Gastroesophageal sphincter (tissue), 3 donors: ENCODE data around the gene B4GALT2.

ENCODE experiments used
- POLR2A ChIP-seq, 2 donors: fragments of 450-650 bp; IDR thresholded peaks; one replicate each; pipeline ENCODE4 v1.6.1; 2017; ENCODE audit warnings: antibody characterized with exemption in 2 of 2, mild to moderate bottlenecking in 2 of 2, moderate library complexity in 1 of 2
- POLR2AphosphoS5 ChIP-seq: sonication (generic); formaldehyde crosslinking; IDR thresholded peaks from one replicate; pipeline ENCODE4 v1.6.1; 2017; ENCODE audit warnings: antibody characterized with exemption
- TF ChIP-seq, protein P1 (sequence below), 4 experiments: fragments of 200-600 bp in 2 of 4; fragments of 450-650 bp in 2 of 4; sonication (generic) in 1 of 4; IDR thresholded peaks; one replicate each; pipeline ENCODE4 v1.5.1; 2017 to 2019; ENCODE audit warnings: antibody characterized with exemption in 4 of 4, mild to moderate bottlenecking in 2 of 4, moderate library complexity in 2 of 4

DNA sequence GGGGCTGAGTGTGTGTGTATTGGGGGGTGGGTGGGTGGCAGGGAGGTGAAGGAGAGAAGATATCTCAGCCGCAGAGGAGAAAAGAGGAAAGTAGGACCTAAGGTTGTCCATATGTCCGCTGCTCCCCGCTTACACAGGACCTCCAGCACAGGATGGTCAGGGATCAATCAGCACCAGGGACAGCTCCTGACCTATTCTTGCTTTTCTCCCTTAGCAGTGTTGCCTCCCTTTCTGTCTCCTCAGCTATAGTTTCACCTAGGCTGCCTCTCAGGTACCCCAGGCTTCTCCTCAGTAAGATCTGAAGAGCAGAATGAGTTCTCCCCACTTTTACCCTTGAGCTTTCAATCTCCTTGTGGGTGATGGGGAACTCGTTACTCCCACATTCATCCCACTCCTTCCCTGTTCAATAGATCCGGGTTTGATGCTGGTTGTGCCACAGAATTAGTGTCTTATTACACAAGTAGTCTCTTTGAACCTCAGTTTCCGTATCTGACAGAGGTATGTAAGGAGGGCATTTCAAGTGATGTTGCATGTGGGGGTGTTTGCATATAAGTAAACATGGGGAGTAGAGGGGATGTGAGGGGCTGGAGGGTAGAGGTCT, 10.6 kb upstream of the B4GALT2 start:
- TF ChIP-seq, protein P1, sequence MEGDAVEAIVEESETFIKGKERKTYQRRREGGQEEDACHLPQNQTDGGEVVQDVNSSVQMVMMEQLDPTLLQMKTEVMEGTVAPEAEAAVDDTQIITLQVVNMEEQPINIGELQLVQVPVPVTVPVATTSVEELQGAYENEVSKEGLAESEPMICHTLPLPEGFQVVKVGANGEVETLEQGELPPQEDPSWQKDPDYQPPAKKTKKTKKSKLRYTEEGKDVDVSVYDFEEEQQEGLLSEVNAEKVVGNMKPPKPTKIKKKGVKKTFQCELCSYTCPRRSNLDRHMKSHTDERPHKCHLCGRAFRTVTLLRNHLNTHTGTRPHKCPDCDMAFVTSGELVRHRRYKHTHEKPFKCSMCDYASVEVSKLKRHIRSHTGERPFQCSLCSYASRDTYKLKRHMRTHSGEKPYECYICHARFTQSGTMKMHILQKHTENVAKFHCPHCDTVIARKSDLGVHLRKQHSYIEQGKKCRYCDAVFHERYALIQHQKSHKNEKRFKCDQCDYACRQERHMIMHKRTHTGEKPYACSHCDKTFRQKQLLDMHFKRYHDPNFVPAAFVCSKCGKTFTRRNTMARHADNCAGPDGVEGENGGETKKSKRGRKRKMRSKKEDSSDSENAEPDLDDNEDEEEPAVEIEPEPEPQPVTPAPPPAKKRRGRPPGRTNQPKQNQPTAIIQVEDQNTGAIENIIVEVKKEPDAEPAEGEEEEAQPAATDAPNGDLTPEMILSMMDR (IDR thresholded peaks at IDR 0.05) = no peak
- TF ChIP-seq POLR2AphosphoS5 (no peak), POLR2A (IDR thresholded peaks at IDR 0.05) (no peak)
